NCI-H446 (cell line): ENCODE data around the gene HOXD11.
A peak's percentile ranks its signal among the peaks of the same experiment; 100 is the strongest.

Experiments
- DNase-seq, 2 experiments: peaks; one replicate each; lab custom pipeline; 2025; lab: John Stamatoyannopoulos, UW

HOXD11 gene

DNA sequence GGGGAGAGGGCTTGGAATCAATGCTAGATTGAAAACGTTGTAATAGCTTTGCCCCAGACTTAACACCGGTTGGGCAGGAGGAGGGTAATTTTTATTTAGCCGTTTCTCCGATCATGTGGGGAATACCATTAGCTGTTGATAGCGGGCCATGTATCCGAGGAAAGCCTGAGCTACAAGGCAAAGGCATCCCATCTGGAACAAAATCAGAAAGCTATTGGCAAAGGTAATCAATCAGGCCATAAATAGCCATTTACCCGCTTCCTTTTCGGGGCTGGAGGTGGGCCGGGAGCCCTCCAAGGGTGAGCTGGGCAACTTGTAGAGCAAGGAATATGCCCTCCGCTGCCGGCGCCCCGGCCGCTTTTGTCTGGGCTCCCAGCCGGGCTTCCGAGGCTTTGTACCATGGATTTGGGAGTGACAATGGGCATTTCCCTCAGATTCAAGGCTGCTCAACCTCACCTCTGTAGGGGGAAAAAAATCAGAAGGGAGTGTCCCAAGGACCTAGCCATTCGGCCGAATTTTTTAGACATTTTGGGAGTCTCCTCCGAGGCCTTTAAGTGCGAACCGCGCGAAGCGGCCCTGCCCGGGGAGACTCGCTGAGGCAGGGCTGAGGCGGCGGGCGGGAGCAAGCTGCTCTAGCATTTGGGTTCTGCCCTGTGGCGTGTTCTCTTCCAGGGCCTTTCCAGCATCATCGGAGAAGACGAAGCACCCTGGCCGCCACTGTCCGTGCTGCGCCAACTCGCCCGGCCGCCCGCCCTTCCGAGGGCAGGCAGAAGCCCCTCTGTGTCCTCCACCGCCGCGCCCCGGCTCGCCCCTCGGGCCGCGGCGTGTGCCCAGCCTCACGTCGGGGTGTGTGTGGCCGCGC is 14.3 kb downstream of the HOXD11 start:
- DNase-seq = no peak

DNA sequence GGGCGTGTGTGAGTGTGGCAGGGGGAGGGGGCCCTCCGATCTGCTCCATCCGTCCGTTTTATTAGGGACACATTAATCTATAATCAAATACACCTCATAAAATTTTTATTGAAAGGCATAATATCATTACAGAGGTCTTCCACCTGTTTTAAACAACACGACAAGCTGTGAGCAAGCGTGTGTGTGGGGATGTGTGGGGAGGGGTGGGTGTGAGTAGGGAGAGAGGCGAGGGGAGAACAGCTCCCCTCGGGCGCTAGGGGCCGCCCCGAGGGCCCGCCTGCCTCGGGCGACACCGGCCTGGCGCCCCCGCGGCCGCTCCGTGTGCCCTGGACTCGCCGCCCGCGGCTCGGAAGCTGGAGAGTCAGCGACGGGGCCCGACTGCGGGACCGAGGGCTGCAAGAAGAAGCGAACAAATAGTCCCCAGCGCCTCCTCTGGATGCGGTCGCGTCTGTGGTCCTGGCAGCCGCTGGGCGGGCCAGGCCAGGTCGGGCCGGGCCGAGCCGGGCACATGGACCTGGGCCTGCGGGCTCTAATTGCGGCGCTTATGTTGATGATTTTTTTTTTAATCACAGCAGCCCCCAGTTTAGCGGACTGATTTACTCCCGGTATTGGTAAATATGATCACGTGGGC is 15.1 kb downstream of the HOXD11 start:
- DNase-seq = peak in 1 of 2 experiments; percentile 58

DNA sequence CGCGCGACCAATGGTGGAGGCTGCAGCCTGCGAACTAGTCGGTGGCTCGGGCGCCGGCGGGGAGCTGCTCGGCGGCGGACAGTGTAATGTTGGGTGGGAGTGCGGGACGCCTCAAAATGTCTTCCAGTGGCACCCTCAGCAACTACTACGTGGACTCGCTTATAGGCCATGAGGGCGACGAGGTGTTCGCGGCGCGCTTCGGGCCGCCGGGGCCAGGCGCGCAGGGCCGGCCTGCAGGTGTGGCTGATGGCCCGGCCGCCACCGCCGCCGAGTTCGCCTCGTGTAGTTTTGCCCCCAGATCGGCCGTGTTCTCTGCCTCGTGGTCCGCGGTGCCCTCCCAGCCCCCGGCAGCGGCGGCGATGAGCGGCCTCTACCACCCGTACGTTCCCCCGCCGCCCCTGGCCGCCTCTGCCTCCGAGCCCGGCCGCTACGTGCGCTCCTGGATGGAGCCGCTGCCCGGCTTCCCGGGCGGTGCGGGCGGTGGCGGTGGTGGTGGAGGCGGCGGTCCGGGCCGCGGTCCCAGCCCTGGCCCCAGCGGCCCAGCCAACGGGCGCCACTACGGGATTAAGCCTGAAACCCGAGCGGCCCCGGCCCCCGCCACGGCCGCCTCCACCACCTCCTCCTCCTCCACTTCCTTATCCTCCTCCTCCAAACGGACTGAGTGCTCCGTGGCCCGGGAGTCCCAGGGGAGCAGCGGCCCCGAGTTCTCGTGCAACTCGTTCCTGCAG is 15.8 kb downstream of the HOXD11 start, which contains the start of gene HOXD9:
Gene HOXD9 (plus strand): TSS at position 37 of the 728 bp plus-strand sequence. CDS start 50 bp downstream, at position 87.
- peak in 1 of 2 experiments; percentile 72 for DNase-seq

DNA sequence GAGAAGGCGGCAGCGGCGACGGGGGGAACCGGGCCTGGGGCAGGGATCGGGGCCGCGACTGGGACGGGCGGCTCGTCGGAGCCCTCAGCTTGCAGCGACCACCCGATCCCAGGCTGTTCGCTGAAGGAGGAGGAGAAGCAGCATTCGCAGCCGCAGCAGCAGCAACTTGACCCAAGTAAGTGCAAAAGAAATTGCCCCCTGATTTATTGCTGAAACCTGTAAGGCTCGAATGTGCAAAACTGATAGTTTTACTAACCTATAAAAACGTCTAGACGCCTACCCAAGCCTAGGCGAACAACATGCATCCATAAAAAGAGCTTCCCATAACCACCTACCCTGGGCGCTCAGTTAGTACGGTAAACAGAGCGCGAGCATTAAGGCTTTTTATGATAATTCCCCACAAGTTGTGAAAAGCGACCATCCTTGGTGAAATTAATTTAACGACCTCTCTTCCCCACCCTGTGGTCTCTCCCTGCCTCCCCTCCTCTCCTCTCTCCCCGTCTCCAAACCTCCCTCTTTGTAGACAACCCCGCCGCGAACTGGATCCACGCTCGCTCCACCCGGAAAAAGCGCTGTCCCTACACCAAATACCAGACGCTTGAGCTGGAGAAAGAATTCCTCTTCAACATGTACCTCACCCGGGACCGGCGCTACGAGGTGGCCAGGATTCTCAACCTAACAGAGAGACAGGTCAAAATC is 16.5 kb downstream of the HOXD11 start:
- DNase-seq = no peak

DNA sequence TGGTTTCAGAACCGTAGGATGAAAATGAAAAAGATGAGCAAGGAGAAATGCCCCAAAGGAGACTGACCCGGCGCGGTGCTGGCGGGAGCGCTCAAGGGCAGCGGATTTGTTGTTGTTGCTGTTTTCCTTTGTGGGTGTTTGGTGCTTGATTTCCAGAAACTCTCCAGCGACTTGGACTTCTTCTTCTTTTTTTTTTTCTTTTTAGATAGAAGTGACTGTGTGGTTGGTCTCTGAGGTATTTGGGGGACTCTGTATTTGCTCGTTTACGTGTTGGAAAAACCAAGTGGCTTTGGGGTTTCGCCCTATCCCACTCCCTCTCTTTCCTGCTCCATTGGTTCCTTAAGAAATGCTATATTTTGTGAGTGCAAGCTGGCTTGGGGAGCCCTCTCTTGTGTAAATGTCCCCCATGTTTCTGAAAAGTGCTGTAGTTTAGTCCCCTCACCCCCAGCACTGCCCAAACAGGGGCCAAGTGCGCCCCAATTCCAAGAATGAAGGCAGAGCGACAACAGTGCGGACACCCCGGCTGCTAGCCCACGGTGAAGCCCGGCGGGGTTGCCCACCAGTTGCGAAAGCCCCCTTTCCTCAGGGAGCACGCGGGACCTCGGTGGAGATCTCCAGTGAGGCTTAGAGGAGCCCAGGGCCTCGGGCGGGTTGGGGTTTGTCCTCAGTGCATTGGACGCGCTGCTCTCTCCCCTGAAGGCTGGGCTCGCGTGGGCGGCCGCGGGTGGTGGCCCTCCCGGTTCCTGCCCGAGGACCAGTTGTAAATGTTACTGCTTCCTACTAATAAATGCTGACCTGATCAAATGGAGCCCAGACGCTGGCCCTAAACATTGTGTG is 17.2 kb downstream of the HOXD11 start:
- no peak for DNase-seq

DNA sequence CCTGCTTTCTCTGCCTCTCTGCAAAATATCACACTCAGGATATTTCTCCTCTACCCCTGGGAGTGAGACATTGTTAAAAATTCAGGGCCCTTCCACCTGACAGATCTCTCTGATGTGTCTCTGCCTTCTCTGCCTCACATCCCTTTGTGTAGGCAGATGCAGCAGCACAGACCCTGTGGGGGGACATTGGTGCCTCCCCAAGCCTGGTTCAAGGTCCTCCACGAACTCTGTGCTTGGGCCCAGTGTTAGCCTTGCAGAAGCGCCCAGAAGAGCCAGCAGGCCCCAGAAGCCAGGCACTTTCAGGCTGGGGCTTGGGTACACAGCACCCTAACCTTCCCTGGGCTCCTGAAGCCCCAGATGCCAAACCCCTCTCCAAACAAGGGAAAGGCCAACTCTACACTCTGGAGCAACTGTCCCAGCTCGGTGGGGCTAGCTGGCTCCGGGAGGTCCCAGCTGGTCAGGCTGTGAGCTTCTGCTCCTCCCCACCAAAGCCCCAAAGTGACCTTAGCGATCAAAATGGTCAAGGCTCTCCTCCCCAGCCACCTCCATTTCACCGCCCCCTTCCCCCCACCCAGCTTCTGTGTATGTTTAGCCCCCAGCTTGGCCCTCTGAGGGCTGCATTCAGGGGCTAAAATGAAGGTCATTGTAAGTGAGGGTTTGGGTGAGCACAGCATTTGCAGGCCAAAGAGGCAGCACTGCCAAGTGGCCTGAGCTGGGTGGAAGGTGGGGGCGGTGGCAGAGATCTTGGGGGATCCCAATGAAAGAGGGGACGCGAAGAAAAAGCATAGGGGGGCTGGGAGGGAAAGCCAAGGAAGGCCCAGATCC is 18.1 kb downstream of the HOXD11 start:
- DNase-seq = no peak

DNA sequence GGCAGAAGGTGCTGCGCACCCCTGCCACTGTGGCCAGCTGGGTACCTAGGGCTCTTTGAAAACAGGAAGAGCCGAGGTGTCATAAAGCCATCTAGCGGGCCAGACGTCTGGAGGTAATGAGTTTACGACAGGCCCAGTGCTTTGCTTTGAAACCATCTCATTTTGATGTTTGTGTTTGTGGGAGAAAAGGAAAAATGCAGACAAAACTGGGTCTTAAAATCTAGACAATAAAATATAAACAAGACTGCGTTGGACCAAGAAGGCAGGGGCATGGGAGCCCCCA is 18.6 kb downstream of the HOXD11 start:
- DNase-seq = no peak

DNA sequence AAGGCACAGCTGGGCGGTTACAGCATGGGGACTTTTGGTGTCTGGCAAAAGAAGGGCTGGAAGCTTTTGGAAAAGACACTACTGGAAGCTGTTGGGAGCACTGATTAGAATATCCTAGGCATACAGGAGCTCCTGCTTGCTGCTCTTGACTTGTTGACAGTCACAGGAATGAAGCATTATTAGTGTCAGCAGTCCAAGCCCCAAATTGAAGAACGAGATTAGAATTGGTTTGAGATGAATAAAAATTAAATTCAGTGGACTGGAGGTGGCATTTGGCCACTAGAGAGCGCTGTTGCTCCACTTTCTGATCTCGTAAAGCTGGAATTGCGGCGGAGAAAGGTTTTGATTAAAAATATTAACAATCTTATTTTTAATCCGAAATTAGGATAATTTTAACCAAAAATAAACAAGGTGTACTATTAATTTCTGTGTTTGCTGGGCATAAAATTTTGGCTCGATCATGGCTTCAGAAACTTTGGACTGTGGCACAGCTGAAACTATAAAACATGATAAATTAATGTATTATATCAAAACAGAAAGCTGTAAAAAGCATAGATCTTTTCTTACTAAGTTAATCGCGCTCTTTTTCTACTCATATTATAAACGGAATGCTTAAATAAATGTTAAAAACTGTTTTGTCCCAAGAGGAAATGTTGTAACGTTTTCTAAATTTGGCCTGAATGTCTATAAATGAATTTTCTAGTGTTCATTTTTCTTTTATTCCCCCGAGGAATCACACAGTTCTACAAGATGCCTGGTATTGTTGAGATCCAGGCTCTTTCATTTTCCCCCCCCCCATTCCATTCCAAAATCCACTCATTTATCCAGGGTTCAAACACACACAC is 20.1 kb downstream of the HOXD11 start:
- DNase-seq = peak; percentile 33 to 64

DNA sequence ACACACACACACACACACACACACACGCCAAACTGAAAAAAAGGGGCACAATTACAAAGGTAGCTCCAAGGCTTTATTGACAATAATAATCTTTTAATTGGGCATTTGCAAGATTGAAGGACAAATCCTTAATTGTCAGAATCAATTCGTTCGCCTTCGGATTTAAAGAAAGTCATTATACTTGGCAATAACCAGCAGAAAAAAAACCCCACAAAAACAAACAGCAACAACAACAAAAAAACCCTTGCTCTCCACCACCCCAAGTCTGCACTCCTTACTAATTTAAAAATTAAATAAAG is 20.6 kb downstream of the HOXD11 start:
- no peak for DNase-seq

DNA sequence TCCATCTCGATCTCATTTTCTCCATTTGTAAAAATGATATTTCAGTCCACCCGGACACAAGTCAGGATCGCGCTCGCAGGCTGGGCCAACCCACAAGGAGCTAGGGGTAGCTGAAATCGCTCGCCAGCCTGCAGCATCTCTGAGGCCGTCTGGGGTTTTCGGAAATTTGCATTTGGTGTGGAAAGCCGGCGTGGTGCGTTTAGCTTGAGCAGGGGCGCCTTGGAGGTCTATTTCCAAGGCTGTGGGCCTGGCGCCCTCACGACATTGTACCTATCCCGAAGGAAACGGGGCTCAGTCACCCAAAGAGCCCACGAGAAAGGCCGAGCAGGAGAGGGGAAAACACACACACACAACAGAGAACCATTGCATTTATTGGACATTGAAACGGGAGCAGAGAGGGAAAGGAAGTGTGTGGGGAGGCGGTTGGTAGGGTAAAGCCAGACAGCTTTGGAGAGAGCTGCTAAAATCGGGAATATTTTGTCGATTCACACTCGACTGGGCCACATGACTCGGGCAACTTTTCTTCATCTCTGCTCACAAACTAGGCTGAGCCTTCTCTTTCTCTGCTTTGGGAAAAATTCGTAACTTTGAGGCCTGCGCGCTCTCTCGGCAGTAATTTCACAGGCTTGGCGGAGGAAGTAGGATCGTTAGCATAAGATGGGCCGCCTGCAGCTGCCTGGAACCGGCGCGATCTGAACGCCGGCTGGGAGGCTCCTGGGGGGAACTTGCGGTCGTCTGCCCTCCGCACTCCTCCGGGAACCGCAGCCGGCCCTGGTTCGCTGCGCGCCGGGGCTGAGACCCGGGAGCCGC is 21.3 kb downstream of the HOXD11 start:
- no peak for DNase-seq

DNA sequence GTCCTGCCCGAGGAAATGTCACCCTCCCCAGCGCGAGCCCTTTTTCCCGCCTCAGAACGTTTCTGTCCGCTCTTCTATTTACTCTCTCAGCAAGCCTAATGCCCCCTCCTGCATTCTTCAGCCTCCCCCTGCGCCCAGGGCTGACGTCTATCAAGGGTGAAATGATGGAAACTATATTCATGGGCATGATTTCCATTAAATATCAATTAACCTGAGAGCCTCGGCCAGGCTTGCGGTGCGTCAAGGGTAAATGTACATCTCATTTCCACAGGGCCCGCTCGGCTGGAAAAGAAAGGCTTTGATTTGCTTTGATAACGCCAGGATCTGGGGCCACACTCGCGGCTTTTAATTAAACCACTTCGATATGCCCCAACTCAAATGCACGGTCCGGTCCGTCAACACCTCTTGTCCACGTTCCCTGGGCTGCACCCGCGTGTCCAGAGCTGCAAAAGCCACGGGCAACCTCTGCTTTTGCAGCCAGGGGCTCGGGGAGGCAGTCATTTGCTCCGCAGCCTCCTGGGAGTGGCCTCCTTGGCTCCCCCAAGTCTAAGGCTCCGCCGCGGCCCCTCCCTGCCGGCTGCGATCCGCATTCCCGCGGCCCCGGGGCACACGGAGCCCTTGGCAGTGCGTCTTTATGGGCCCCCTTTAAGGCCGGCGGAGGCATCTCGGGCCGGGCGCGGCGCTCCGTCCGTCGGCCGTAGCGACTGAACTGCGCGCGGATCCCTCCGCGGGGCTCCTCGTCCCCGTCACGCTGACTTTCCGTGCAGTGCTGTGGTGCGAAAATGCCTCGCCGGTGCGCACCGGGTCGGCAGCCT is 22.1 kb downstream of the HOXD11 start, which contains the start of gene HOXD8:
Gene HOXD8 (plus strand): TSS at position 724 of the 815 bp plus-strand sequence. CDS start 662 bp downstream, outside the sequence.
- DNase-seq = peak in 1 of 2 experiments; percentile 77

DNA sequence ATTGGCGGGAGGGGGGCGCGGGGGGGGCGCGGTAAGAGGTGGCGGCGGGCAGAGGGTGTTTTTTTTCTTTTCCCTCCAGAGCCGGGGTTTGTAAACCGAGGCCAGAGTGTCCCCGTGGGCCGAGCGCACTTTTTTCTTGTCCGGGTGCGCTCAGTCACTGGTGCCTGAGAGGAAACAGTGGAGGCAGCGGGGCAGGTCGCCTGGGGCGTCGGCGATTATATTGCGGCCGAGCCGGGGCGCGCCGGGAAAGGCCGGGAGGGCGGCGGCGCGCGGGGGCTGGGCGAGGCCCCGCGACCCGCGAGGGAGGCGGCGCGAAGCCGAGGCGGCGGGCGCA is 22.7 kb downstream of the HOXD11 start:
- DNase-seq = no peak

DNA sequence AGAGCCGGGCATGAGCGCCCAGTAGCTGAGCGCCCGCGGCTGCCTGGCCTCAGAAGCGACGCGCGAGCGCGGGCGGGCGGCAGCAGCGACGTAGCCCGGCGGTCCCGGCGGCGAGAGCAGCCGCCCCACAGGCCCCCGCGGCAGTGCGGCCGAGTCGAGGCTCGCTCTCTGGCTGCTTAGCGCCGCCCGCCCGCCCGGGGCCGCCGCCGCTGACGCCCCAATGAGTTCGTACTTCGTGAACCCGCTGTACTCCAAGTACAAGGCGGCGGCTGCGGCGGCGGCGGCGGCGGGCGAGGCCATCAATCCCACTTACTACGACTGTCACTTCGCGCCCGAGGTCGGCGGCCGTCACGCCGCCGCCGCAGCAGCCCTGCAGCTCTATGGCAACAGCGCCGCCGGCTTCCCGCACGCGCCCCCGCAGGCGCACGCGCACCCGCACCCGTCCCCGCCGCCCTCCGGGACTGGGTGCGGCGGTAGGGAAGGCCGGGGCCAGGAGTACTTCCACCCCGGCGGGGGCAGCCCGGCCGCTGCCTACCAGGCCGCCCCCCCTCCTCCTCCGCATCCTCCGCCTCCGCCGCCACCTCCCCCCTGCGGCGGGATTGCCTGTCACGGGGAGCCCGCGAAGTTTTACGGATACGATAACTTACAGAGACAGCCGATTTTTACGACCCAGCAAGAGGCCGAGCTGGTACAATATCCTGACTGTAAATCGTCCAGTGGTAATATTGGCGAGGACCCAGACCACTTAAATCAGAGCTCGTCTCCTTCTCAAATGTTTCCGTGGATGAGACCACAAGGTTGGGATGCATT is 23.3 kb downstream of the HOXD11 start:
- DNase-seq = peak in 1 of 2 experiments; percentile 36

DNA sequence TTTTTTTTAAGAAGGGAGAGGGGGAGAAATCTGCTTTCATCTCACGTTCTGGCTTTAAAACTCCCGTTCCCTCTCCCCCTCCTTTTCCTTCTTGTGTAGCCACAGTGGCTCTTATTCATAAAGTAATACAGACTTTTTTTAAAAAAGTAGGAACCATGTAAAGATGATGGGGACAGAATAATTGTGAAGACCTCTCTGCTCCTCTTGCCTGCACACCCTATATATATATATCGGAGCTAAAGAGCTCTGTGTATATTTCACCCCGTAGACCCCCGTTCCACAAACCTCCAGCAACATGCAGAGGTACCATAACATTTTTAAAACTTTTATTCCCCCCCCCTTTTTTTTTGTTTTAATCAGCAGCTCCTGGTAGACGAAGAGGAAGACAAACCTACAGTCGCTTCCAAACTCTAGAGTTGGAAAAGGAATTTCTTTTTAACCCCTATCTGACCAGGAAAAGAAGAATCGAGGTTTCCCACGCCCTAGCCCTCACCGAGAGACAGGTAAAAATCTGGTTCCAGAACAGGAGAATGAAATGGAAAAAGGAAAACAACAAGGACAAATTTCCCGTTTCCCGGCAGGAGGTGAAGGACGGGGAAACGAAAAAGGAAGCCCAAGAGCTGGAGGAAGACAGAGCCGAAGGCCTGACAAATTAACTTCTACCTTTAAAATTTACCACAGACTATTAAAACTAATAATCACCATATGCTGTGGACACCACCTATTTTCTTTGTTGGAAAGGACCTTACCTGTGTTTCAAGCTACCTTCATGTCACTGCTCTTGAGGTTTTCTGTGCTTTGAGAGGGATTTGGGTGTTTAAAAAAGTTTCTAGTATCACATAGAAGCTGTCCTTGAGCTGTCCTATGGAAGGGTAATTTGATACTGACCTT is 24.1 kb downstream of the HOXD11 start:
- no peak for DNase-seq

DNA sequence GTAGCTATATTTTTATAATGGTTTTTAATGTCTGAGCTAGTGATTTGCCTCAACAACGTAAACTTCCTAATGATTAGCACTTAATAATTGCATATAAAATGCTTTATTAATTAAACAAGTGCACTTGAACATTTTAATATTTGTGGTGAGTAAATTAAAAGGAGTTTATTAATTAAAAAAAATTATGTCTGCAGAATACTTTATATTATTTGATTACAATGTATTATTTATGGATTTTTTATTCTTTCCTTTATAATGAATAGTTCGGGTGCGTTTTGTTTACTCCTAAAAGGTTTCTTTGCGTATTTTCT is 24.7 kb downstream of the HOXD11 start:
- DNase-seq = no peak
